Right lung (tissue), 5 donors: Measurements from ENCODE around the gene TECTA. TPM values are rescaled to one million over a fixed set of nuclear protein-coding genes. Genes with fewer than 3 reads are reported as not detected.

Experiments
- DNase-seq, 2 donors: peaks; one replicate each; pipeline ENCODE4 v3.0.0-alpha.2; 2013
- polyA plus RNA-seq, 5 donors: library from polyadenylated mRNA; unstranded; fragments of 120-200 nt; gene quantifications; one replicate each; pipeline versions ENCODE4 v1.2.1 to v1.2.3, GENCODE V29; 2013; ENCODE audit warnings: inconsistent platforms in 1 of 5, low replicate concordance in 1 of 5; ENCODE audit not compliant: insufficient read length in 5 of 5, insufficient read depth in 1 of 5

The TECTA gene
- polyA plus RNA-seq, 5 donors = 1.9 to 2.6 (median 2.1) TPM

- no peak for DNase-seq
Observed at GRCh38 chr11:121127809-121128208, 26.8 kb downstream of the TECTA start.

- no peak for DNase-seq
Observed at GRCh38 chr11:121129362-121130340, 28.6 kb downstream of the TECTA start.

GRCh38 chr11:121131656-121132055 is 30.6 kb downstream of the TECTA start:
- no peak for DNase-seq

- no peak for DNase-seq
Observed at GRCh38 chr11:121132211-121132976, 31.4 kb downstream of the TECTA start.

- DNase-seq = no peak
Observed at GRCh38 chr11:121134741-121135312, 33.8 kb downstream of the TECTA start.

GRCh38 chr11:121137005-121137404 is 36.0 kb downstream of the TECTA start:
- DNase-seq = no peak

- no peak for DNase-seq
Observed at GRCh38 chr11:121138259-121138658, 37.2 kb downstream of the TECTA start.

- no peak for DNase-seq
Observed at GRCh38 chr11:121140369-121140768, 39.3 kb downstream of the TECTA start.

- DNase-seq = no peak
Observed at GRCh38 chr11:121141066-121141465, 40.0 kb downstream of the TECTA start.

- no peak for DNase-seq
Observed at GRCh38 chr11:121143921-121144320, 42.9 kb downstream of the TECTA start.

- DNase-seq = no peak
Observed at GRCh38 chr11:121144723-121145122, 43.7 kb downstream of the TECTA start.

- DNase-seq = no peak
Observed at GRCh38 chr11:121145826-121146225, 44.8 kb downstream of the TECTA start.

GRCh38 chr11:121149116-121149515 is 48.1 kb downstream of the TECTA start:
- DNase-seq = no peak

- DNase-seq = no peak
Observed at GRCh38 chr11:121151207-121151688, 50.2 kb downstream of the TECTA start.

GRCh38 chr11:121152764-121153163 is 51.7 kb downstream of the TECTA start:
- no peak for DNase-seq

- no peak for DNase-seq
Observed at GRCh38 chr11:121153472-121153871, 52.4 kb downstream of the TECTA start.

GRCh38 chr11:121154486-121155314 is 53.7 kb downstream of the TECTA start:
- no peak for DNase-seq

GRCh38 chr11:121157756-121158155 is 56.7 kb downstream of the TECTA start:
- DNase-seq = no peak

GRCh38 chr11:121159741-121160140 is 58.7 kb downstream of the TECTA start:
- peak in 1 of 2 donors; percentile 18 for DNase-seq

- no peak for DNase-seq
Observed at GRCh38 chr11:121161349-121161917, 60.4 kb downstream of the TECTA start.
